Astrocyte of the spinal cord (primary cell): Measurements from ENCODE around the gene CACFD1.

Experiments
- DNase-seq: peaks from one replicate; pipeline ENCODE4 v3.0.0; 2011; ENCODE audit warnings: low read depth, low spot score
- H3K4me3 ChIP-seq: 2 replicates; pipeline ENCODE4 v1.5.1; 2011; ENCODE audit warnings: low read depth, mild to moderate bottlenecking, low read length, moderate library complexity
- in situ Hi-C: cut with HindIII; loops from 2 replicates; pipeline ENCODE4 v1.10.0; 2017; ENCODE audit warnings: low sequenced_read_pairs
- TF ChIP-seq, protein P1 (sequence below): IDR thresholded peaks from 2 replicates; pipeline ENCODE4 v1.5.1; 2012; ENCODE audit warnings: low read depth, mild to moderate bottlenecking, low read length, inconsistent platforms

CACFD1 gene

GRCh38 chr9:133436681-133437080, 23.1 kb upstream of the CACFD1 start:
- H3K4me3 ChIP-seq: no peak overlapping the region
- no peak for DNase-seq
- in situ Hi-C loops: no loop called here
- TF ChIP-seq, protein P1, sequence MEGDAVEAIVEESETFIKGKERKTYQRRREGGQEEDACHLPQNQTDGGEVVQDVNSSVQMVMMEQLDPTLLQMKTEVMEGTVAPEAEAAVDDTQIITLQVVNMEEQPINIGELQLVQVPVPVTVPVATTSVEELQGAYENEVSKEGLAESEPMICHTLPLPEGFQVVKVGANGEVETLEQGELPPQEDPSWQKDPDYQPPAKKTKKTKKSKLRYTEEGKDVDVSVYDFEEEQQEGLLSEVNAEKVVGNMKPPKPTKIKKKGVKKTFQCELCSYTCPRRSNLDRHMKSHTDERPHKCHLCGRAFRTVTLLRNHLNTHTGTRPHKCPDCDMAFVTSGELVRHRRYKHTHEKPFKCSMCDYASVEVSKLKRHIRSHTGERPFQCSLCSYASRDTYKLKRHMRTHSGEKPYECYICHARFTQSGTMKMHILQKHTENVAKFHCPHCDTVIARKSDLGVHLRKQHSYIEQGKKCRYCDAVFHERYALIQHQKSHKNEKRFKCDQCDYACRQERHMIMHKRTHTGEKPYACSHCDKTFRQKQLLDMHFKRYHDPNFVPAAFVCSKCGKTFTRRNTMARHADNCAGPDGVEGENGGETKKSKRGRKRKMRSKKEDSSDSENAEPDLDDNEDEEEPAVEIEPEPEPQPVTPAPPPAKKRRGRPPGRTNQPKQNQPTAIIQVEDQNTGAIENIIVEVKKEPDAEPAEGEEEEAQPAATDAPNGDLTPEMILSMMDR: no peak

GRCh38 chr9:133437753-133438531, 21.8 kb upstream of the CACFD1 start:
- no peak overlapping the region for H3K4me3 ChIP-seq
- TF ChIP-seq, protein P1: no peak
- no peak for DNase-seq
- in situ Hi-C loops: no loop called here

DNA sequence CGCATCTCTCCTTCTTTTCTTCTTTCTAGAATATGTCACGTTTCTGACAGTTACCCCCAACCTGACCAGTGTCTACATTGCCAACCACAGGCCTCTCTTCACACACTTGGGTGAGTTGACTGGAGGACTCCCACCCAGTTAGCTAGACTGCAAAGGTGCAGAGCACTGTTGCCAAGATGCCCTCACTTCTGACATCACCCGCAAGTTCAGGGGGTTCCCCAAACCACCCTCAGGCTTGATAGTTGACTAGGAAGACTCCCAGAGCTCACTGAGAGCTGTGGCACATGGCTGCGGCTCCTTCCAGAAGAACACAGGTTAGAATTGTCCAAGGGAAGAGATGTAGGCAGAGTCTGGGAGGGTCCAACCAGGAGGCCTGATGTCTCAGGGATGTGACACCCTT, 20.4 kb upstream of the CACFD1 start:
- in situ Hi-C loops: no loop called here
- no peak for DNase-seq
- H3K4me3 ChIP-seq: no peak overlapping the region
- TF ChIP-seq, protein P1: no peak

GRCh38 chr9:133440874-133441273, 18.9 kb upstream of the CACFD1 start:
- no peak overlapping the region for H3K4me3 ChIP-seq
- TF ChIP-seq, protein P1: no peak
- no peak for DNase-seq
- in situ Hi-C loops: no loop called here

DNA sequence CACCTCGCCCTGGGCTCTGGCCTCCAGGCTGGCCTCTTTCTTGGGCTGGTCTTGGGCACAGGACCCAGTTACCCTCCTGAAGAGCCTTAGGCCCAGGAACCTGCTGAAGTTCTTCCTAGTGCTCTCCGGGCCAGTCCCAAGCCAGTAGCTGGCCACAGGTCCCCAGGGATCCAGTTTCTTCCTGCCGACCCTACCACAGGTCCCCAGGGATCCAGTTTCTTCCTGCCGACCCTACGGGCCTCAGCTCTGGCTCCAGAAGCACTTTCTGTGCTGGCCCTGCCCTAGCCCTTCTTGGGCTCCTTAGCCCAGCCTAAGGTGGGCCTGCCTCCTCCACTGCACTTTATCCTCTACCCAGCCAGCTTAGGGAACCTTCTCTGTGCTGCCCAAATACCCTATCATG, 18.2 kb upstream of the CACFD1 start:
- DNase-seq: no peak
- TF ChIP-seq, protein P1: no peak
- in situ Hi-C loops: no loop called here
- H3K4me3 ChIP-seq: no peak overlapping the region

GRCh38 chr9:133443248-133443647, 16.5 kb upstream of the CACFD1 start:
- TF ChIP-seq, protein P1: no peak
- no peak overlapping the region for H3K4me3 ChIP-seq
- in situ Hi-C loops: no loop called here
- no peak for DNase-seq
